HG03571 (cell line): ENCODE results near the gene TFF3.

ENCODE experiments used
- ATAC-seq: cut with Tn5 transposase; IDR thresholded peaks from one replicate; pipeline ENCODE4 v1.9.1; 2021; ENCODE audit not compliant: unreplicated experiment

Gene TFF3

GRCh38 chr21:42291751-42292562 is 23.3 kb downstream of the TFF3 start:
- no peak for ATAC-seq

GRCh38 chr21:42291003-42291750 is 24.0 kb downstream of the TFF3 start:
- no peak for ATAC-seq

GRCh38 chr21:42290505-42290904 is 24.7 kb downstream of the TFF3 start:
- no peak for ATAC-seq

GRCh38 chr21:42289926-42290325 is 25.3 kb downstream of the TFF3 start:
- no peak for ATAC-seq

GRCh38 chr21:42288962-42289361 is 26.2 kb downstream of the TFF3 start:
- no peak for ATAC-seq

- no peak for ATAC-seq
These were observed 27.8 kb downstream of the TFF3 start for GRCh38 chr21:42287193-42288083.

- ATAC-seq: no peak
These were observed 28.8 kb downstream of the TFF3 start for GRCh38 chr21:42286416-42286815.

GRCh38 chr21:42285569-42286245 is 29.5 kb downstream of the TFF3 start:
- ATAC-seq: no peak

GRCh38 chr21:42282715-42283114 is 32.5 kb downstream of the TFF3 start:
- no peak for ATAC-seq

- no peak for ATAC-seq
These were observed 33.2 kb downstream of the TFF3 start for GRCh38 chr21:42282021-42282420.

- no peak for ATAC-seq
These were observed 34.0 kb downstream of the TFF3 start for GRCh38 chr21:42281181-42281680.

GRCh38 chr21:42280356-42281180 is 34.6 kb downstream of the TFF3 start:
- ATAC-seq: no peak

- no peak for ATAC-seq
These were observed 35.3 kb downstream of the TFF3 start for GRCh38 chr21:42279888-42280287.

GRCh38 chr21:42279341-42279871 is 35.8 kb downstream of the TFF3 start:
- ATAC-seq: no peak

GRCh38 chr21:42278451-42279149 is 36.6 kb downstream of the TFF3 start:
- ATAC-seq: no peak

- no peak for ATAC-seq
These were observed 37.6 kb downstream of the TFF3 start for GRCh38 chr21:42277593-42277992.

GRCh38 chr21:42276526-42277154 is 38.6 kb downstream of the TFF3 start:
- ATAC-seq: no peak

GRCh38 chr21:42276076-42276475 is 39.1 kb downstream of the TFF3 start:
- ATAC-seq: no peak
